Adrenal gland (tissue), 5 donors: ENCODE data around the gene PTMA.

Experiments
- CTCF ChIP-seq, 6 experiments: fragments of 450-650 bp in 4 of 6; fragments of 200-600 bp in 2 of 6; sonication (generic) in 1 of 6; IDR thresholded peaks; 1 replicate in 5 of 6; 2 replicates in 1 of 6; pipeline versions ENCODE4 v1.5.1 to v1.8.0; 2016 to 2021; ENCODE audit warnings: antibody characterized with exemption in 6 of 6, mild to moderate bottlenecking in 2 of 6, moderate library complexity in 1 of 6
- POLR2A ChIP-seq, 2 donors: fragments of 450-650 bp; IDR thresholded peaks; one replicate each; pipeline ENCODE4 v1.6.1; 2017; ENCODE audit warnings: antibody characterized with exemption in 2 of 2, mild to moderate bottlenecking in 2 of 2, moderate library complexity in 1 of 2
- donor health status: DM: no; HTN: no; CAD: no.

- TF ChIP-seq POLR2A (IDR thresholded peaks at IDR 0.05) (no peak), CTCF (IDR thresholded peaks at IDR 0.05) (no peak)
Measured at GRCh38 chr2:231687961-231688360, 20.4 kb upstream of the PTMA start.
